Lung (tissue), 12 donors: ENCODE results near the gene TMPRSS12. TPM values are rescaled to one million over a fixed set of nuclear protein-coding genes. Genes with fewer than 3 reads are reported as not detected.
"Not testable (repeated sequence)": the region's sequence is repeated elsewhere in the genome, so short reads cannot be mapped to it uniquely, and the experiment has no call there.

ENCODE experiments used
- ATAC-seq: fragments of 200-7000 bp; cut with Tn5 transposase; one replicate; pipeline ENCODE4 v1.9.1; 2020; ENCODE audit warnings: moderate number of reproducible peaks; ENCODE audit not compliant: insufficient read depth, low FRiP score
- DNase-seq, 3 donors: peaks; one replicate each; pipeline ENCODE4 v3.0.0-alpha.2; 2013 to 2017
- H3K27ac ChIP-seq, 2 donors: one replicate each; pipeline ENCODE4 v1.5.1; 2013; ENCODE audit warnings: mild to moderate bottlenecking in 2 of 2, moderate library complexity in 2 of 2, control low read depth in 1 of 2, inconsistent platforms in 1 of 2, low read depth in 1 of 2, low read length in 1 of 2
- H3K27me3 ChIP-seq, 3 donors: one replicate each; pipeline ENCODE4 v1.5.1; 2013; ENCODE audit warnings: low read length in 2 of 3; ENCODE audit not compliant: control insufficient read depth in 3 of 3, insufficient read depth in 3 of 3
- H3K36me3 ChIP-seq, 4 donors: one replicate each; pipeline ENCODE4 v1.5.1; 2013; ENCODE audit warnings: low read length in 4 of 4, mild to moderate bottlenecking in 1 of 4, moderate library complexity in 1 of 4; ENCODE audit not compliant: control insufficient read depth in 4 of 4, insufficient read depth in 4 of 4
- H3K4me1 ChIP-seq, 5 donors: one replicate each; pipeline ENCODE4 v1.5.1; 2013; ENCODE audit warnings: low read length in 5 of 5, mild to moderate bottlenecking in 2 of 5, moderate library complexity in 1 of 5; ENCODE audit not compliant: control insufficient read depth in 5 of 5, insufficient read depth in 5 of 5
- H3K4me3 ChIP-seq: one replicate; pipeline ENCODE4 v1.5.1; 2013; ENCODE audit warnings: mild to moderate bottlenecking, control low read depth, moderate library complexity
- H3K9ac ChIP-seq, 2 donors: one replicate each; pipeline ENCODE4 v1.5.1; 2013; ENCODE audit warnings: low read length in 2 of 2, control low read depth in 1 of 2; ENCODE audit not compliant: insufficient read depth in 1 of 2
- H3K9me3 ChIP-seq, 4 donors: one replicate each; pipeline ENCODE4 v1.5.1; 2013; ENCODE audit warnings: low read length in 3 of 4, mild to moderate bottlenecking in 1 of 4, moderate library complexity in 1 of 4; ENCODE audit not compliant: control insufficient read depth in 4 of 4, insufficient read depth in 3 of 4
- CTCF ChIP-seq: IDR thresholded peaks from 2 replicates; pipeline ENCODE4 v1.5.1; 2012; ENCODE audit warnings: mild to moderate bottlenecking; ENCODE audit errors: control extremely low read depth, extremely low read depth
- WGBS, 2 donors: extraction: QIAGEN DNeasy Blood & Tissue Kit; methylation state at CpG; one replicate each; pipeline ENCODE4 v1.1.7; 2013; 5-methylcytosine and 5-hydroxymethylcytosine counted together
- polyA plus RNA-seq, 2 donors: library from polyadenylated mRNA; stranded (reverse); fragments of 200-250 nt; gene quantifications; one replicate each; pipeline ENCODE4 v1.2.1, GENCODE V29; 2013
- total RNA-seq, 2 donors: library from RNA; depleted of rRNA in 1 of 2; stranded (reverse); fragments of >200 nt in 1 of 2; gene quantifications; one replicate each; pipeline ENCODE4 v1.2.1, GENCODE V29; 2014 to 2021
- donor health status: control.
- donor health status: control.
- donor health status: Bipolar disorder and iron deficiency.
- donor health status: healthy.
- donor health status: DM: yes; HTN: yes; CAD: no.

TMPRSS12 gene
- total and polyA plus RNA-seq, 4 donors, result not detected

DNA sequence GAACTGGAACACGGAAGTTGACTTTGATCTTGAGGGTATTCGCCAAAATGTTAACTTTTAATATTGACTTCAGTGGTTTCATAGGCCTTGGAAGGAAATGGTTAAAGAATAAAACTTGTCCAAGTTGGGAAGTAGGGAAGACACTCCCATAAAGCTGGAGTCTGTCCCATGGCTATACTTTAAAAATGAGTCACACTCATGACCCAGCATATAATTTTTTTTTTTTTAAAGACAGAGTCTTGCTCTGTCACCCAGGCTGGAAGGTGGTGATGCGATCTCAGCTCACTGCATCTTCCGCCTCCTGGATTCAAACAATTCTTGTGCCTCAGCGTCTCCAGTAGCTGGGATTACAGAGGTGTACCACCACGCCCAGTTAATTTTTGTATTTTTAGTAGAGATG, 19.6 kb downstream of the TMPRSS12 start:
- Histone ChIP-seq H3K4me1 (no peaks in the 10 kb centered on the region), H3K9me3 (peaks cover 0 to 2% (median 0%) of the 10 kb centered on the region in 4 donors), H3K27ac (no peak overlapping the region), H3K9ac (no peak overlapping the region), H3K27me3 (no peaks in the 10 kb centered on the region), H3K4me3 (no peak overlapping the region), H3K36me3 (no peaks in the 10 kb centered on the region)
- ATAC-seq (no peak), DNase-seq (no peak)
- TF ChIP-seq CTCF, result no peak
- WGBS, 2 donors, result 90 to 93% methylated on average over 6 of the region's 6 CpGs

DNA sequence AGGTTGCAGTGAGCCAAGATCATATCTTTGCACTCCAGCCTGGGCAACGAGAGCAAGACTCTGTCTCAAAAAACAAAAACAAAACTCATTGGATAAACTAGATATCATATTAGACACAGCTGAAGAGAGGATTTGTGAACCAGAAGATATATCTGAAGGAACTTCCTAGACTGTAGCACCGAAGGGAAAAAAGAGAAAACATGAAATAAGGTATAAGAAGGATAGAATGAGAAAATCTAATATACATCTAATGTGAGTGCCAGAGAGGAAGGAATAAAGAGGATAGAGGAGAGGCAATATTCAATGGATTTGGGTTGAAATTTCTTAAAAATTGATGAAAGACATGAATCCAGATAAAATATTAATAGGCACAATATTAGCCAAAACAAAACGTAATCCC, 22.5 kb downstream of the TMPRSS12 start:
- Histone ChIP-seq H3K4me3 (no peak overlapping the region), H3K4me1 (no peaks in the 10 kb centered on the region), H3K36me3 (no peaks in the 10 kb centered on the region), H3K27me3 (no peaks in the 10 kb centered on the region), H3K27ac (no peak overlapping the region), H3K9me3 (peaks cover 0 to 3% (median 1%) of the 10 kb centered on the region in 4 donors), H3K9ac (no peak overlapping the region)
- WGBS, 2 donors, result 87 to 97% methylated on average over 3 of the region's 3 CpGs
- no peak for TF ChIP-seq CTCF
- no peak for DNase-seq
- no peak for ATAC-seq

GRCh38 chr12:50868881-50869280, 26.2 kb downstream of the TMPRSS12 start:
- not testable (repeated sequence) for H3K27ac ChIP-seq, H3K4me1 ChIP-seq, ATAC-seq, H3K9me3 ChIP-seq, H3K4me3 ChIP-seq, H3K9ac ChIP-seq, DNase-seq, H3K36me3 ChIP-seq, H3K27me3 ChIP-seq
- WGBS, 2 donors, result 36 to 74% methylated on average over 2 of the region's 2 CpGs

DNA sequence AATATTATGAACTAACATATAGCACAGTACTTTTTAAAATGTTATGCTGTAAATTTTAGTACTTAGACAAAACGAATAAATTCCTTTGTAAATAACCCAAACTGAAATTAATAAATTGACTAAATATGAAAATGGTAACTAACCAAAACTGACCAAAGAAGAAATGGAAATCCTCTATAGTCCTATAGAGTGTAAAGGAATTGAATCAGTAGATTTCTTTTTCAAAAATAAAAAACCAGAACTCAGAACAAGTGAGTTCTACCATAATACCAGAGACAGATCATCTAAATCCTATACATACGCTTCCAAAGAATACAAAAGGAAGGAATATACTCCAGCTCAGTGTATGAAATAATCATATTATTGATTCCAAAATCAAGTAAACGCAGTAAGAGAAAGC, 39.8 kb downstream of the TMPRSS12 start:
- H3K4me3 ChIP-seq, result no peak overlapping the region
- H3K27ac ChIP-seq, result no peak overlapping the region
- no peak overlapping the region for H3K9ac ChIP-seq
- H3K27me3 ChIP-seq, result no peaks in the 10 kb centered on the region
- WGBS, 2 donors, result 97 to 98% methylated on average over 3 of the region's 3 CpGs
- H3K36me3 ChIP-seq, result no peaks in the 10 kb centered on the region
- H3K4me1 ChIP-seq, result no peaks in the 10 kb centered on the region
- ATAC-seq, result no peak
- no peaks in the 10 kb centered on the region for H3K9me3 ChIP-seq
- TF ChIP-seq CTCF, result no peak
- no peak for DNase-seq
